GM12801 (cell line): ENCODE measurements around the gene PLEKHM3.

ENCODE experiments used
- TF ChIP-seq, protein P1 (sequence below): IDR thresholded peaks from one replicate; pipeline ENCODE4 v1.5.1; 2011; ENCODE audit warnings: control low read depth; ENCODE audit not compliant: insufficient read length; ENCODE audit errors: extremely low read depth

Gene PLEKHM3

DNA sequence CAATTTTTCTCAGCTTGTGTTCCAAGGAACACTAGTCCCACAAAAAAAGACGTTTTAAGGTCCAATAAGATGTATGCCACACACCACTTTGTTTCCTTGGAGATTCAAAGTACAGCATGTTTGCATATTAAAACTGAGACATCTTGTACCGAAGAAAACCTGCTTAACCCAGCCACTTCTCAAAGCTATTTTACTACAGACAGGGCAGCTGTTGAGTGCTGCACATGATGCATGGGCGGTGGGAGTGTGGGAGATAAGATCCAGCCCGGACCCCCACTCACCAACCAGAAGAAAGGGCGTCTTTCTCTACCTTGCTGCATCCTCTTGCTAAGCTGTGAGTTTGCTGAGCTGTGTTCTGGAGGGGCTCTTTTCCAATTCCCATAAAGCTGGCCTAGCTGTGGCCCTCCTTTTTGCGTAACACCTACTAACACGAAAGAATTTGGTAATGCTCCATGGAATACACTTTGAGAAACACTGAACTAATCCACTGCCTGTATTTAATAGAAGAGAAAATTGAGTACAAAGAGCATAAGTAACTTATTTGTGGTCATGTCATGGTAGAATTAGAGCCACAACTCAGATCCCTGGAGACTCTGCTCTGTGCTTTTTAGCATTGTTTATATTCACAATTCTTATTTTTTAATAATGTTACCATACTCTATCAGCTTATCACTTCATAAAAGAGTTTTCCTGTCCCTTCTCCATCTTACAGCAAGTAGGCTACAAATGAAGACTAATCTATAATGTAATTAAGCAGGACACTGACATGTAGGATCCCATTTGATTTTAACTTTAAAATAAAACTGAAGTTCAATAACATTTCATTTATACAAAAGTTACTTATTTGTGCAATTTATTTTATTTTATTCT is 90.0 kb downstream of the PLEKHM3 start:
- TF ChIP-seq, protein P1, sequence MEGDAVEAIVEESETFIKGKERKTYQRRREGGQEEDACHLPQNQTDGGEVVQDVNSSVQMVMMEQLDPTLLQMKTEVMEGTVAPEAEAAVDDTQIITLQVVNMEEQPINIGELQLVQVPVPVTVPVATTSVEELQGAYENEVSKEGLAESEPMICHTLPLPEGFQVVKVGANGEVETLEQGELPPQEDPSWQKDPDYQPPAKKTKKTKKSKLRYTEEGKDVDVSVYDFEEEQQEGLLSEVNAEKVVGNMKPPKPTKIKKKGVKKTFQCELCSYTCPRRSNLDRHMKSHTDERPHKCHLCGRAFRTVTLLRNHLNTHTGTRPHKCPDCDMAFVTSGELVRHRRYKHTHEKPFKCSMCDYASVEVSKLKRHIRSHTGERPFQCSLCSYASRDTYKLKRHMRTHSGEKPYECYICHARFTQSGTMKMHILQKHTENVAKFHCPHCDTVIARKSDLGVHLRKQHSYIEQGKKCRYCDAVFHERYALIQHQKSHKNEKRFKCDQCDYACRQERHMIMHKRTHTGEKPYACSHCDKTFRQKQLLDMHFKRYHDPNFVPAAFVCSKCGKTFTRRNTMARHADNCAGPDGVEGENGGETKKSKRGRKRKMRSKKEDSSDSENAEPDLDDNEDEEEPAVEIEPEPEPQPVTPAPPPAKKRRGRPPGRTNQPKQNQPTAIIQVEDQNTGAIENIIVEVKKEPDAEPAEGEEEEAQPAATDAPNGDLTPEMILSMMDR = no peak

DNA sequence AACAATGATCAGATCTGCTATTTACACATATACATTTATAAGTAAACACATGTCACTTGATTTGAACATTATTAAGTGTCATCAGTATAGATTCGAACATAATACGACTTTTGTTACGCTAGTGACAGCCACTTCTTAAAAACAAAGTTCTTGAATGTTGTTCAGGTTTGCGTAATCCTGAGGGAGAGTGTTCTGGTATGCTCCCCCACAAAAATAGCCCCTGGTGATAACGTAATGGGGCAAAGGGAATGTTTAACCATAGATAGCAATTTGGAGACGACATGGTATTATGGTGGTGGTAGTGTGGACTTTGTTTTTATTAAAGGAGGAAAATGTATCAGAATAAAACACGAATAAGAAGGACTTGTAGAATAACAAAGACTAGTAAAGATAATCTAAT is 90.6 kb downstream of the PLEKHM3 start:
- TF ChIP-seq, protein P1 = no peak

DNA sequence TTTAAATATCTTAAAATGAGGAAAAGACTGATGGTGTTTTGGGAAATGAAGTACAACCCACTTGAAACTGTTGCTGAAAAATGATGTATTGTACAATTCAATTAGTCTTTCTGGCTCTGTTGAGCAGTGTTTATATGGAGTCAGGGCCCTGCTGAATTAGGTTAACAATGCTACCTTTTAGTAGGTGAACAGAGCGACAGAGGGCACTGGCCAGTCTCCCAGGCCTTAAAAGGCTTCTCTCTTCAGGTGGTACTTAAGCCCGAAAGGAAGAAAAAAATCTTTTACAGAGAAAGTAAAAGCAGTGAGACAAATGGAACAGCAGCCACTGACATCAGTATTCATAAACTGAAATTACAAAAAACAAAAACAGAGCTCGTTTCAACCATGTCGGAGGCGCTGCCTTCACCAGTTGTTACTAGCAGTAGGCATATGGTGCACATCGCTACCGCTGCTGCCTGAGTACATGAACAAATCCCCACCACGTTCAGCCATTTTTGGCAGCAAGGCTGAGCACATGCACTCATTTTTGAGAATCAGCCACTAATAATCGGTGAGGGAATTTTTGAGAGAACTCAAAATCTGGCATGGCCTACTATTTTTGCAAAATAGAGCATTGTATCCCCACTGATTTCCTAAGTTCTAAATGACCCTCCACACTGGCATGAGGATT is 91.8 kb downstream of the PLEKHM3 start:
- TF ChIP-seq, protein P1 = no peak

DNA sequence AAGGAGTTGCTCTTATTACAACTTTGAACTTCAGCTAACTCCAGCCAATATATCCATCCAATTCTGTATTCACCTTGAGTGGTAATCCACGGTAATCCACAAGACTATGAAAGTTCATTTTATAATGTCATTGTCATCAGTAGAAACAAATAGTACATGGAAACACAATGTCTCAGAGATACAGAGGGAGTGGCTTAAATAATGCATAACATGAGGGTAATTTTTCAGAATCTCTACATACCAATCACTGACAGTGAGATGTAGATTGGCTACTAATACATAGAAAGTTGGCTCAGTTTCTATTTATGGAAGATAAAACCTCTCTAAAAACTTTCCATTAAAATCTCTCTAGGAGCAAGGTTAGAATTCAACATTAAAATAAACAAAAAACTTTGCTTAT is 93.2 kb downstream of the PLEKHM3 start:
- TF ChIP-seq, protein P1 = no peak

DNA sequence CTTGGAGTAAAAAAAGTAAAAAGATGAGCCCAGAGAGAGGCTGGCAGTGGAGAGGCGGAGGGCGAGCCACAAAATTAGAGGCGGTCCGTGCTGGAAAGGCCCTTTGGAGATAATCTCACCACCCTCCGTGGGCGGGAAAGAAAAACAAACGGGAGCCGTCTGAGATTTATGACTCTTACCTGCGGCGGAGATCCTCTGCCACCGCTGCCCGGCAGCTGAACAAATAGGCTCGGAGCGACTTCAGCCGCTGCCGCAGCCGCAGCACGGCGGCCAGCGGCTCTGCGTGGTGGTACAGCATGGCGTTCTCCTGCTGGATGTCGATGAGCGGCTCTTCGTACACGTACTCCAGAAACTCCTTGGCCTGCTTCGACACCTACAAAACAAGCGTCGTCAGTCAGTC is 94.6 kb downstream of the PLEKHM3 start:
- TF ChIP-seq, protein P1 = no peak

DNA sequence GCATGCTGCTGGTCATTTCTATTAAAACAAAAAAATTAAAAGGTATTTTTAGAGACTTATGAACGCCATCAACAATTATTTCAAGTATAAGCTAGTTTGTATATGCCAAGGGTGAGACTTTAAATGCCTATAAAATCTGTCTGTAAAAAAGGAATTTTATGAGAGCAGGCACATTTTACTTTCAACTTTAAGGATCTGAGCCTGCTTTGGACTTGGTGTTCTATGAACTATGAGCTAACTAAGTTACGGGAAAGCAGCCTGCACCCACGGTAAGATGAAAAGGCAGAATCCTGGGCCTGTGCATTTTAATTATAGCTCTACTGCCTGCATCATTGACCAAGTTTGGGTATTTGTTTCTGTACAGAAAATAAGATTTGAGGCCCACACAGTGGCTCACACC is 95.4 kb downstream of the PLEKHM3 start:
- TF ChIP-seq, protein P1 = no peak

DNA sequence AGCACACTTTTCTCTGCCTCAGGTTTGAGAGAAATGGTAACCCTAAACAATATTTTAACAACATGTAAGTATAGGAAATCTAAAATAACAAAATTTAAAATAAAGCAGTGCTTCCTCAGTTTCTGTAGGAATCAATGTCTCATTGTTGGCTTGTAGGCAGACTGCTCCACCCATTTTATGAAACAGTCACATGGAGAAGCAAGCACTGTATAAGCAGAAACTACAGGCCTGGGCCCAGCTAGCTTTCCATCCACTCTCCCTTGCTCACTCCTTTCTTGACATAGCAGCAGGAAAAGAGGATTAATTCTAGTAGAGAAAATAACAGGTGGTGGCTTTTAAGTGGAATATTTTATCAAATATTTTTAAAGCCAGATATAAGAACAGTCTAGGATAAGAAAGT is 97.2 kb downstream of the PLEKHM3 start:
- TF ChIP-seq, protein P1 = no peak
